Superior temporal gyrus (tissue), 1 donor: Measurements from ENCODE around the gene GTPBP10.
A peak's percentile ranks its signal among the peaks of the same experiment; 100 is the strongest.

ENCODE experiments used
- DNase-seq: peaks from one replicate; pipeline ENCODE4 v3.0.0-alpha.2; 2016; ENCODE audit errors: extremely low spot score

GTPBP10 gene

DNA sequence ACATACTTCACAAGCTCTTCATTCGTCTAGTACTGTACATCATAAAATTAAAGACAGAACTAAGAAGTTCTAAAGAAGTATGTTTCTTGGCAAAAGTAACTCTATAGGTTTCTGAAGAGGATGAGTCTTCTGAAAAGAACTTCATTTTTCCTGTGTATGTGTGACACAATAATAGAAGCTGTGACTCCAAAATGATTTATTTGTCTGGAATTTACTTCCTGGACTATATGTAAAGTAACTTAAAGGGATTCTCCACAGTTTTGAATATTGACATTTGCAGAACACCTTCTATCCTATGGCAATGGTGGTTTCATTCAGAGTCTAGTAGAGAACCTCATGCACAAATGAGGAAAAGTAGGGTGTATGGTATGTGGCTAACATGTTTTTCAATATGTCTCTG lies 36.9 kb downstream of the GTPBP10 start:
- DNase-seq, result no peak

DNA sequence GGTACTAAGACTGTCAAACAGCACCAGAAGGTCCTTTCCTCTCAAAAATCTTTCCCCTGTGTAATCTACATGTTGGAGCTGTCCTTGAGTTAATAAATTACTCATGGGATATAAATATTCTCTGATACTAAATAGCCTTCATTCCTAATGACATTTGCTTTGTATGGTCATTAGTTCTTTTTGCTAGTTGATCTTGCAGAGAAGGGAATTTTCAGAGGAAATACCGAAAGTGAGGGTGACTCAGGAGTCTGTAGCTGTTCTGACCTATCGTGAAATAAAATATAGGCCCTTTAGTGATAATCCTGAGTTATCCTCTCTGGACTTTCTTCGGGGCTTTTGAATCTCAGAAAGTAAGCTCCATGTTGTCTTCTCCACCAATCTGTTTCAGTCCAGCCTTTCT lies 37.3 kb downstream of the GTPBP10 start:
- no peak for DNase-seq

DNA sequence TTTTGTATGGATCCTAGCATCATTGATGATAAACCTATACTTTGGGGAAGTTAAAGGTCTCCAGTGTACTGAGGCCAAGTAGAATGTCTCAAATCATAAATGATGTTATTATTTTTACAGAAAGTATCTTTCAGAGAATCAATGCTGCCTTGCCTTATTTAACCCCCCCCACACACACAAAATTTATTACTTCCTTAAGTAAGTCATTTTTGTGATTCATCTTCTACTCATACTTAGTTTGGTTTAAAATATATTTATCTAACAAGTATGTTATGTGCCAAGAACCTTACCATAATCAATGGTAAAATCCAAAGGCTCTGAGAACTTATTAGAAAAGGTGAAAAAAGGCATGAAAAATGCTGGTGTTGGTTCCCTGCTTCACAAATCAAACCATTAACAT lies 37.9 kb downstream of the GTPBP10 start:
- no peak for DNase-seq

DNA sequence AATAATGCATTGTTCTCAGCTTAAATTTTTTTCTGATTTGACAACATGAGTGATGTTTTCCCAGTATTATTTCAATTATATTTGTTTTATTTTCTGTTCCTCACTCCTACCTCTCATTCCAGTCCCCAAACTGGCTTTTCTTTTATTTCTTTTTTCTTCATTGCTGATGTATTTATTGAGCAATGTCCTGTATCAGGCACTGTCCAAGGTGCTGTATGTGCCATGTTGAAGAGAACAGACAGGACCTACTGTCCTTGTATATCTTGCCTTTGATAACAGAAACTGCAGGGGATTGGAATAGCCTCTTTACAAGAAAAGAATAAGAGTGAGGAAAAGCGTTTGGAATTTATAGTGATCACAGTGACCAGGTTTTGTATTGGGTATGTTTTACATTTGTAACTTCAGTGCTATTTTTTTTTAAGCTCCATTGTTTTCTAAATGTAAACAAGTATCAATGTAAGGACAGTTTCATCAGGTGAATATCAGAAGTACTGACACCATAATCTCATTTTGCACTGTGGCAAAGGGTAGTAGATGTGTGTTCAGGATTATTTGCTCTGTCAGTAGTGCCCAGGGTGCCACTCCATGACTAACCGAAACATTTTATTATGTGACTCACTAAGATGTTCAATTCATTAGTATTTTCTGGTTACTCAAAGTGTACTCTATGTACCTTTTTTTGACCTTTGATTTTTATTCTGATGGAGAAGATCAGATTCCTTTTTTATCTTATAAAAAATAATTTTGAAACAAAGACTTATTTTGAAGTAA lies 41.1 kb downstream of the GTPBP10 start:
- DNase-seq, result no peak

DNA sequence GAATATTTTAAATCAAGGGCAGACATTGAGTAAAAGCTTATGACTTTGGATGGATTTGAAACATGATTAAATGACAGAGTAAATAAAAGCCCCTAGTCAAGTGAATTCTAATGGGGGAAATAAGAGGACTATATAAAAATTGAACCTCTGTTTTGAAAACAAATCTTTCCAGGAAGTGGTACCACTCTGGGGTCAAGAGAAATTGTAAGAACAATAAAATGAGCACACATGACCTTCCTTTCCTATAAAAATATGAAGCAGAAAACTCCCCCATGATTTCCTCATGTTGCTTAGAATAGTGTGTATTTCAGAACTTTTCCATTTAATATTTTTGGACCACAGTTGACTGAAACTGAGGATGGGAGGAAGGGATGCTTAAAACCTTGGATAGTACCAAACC lies 44.4 kb downstream of the GTPBP10 start:
- no peak for DNase-seq

DNA sequence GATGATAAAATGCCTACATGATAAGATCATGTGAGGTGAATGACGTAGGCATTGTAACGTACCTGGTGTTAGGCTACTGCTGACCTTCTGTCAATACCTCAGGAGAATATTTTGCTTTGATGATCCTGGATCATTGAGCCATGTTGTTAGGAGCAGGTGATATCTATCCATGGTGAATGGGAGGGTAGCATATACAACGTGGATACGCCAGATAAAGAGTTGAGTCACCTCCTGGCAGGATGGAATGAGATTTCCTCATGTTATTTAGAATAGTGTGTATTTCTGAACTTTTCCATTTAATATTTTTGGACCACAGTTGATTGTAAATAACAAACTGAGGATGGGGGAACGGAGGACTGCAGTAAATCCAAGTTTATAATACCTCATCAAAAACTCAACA lies 45.0 kb downstream of the GTPBP10 start:
- DNase-seq, result no peak

DNA sequence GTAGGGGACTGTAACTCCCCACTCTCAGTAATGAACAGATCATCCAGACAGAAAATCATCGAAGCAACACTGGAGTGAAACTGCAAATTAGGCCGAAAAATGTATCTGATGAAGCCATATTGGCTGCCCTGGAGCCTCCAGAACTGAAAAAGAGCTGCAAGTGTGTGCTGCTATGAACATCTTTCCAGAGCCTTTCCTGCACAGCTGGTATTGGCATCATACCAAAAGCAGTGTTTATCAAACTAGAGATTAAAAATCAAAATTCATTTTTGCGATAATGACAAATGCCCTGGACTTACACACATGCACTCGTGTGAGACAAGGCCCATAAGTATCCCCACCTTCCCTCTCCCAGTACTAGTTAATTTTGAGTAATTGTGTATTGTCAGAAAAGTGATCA lies 49.9 kb downstream of the GTPBP10 start:
- no peak for DNase-seq

DNA sequence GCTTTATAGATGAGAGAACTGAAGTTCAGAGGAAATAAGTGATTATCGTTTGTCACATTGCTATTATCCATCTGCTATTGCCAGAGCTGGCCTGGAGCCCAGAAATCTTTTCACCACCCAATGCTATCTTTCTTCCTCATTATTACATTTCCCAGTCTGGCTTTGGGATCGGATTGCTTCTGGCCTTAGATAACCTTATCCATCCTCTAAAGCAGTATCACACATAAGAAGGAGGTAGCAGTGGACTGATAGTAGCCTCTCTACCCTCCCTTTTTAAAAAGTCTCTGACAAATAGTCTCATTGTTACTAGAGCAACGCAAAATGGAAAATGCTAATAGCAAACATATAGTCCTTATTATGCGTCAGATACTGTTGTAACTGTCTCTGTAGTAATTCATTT lies 55.5 kb downstream of the GTPBP10 start:
- no peak for DNase-seq

DNA sequence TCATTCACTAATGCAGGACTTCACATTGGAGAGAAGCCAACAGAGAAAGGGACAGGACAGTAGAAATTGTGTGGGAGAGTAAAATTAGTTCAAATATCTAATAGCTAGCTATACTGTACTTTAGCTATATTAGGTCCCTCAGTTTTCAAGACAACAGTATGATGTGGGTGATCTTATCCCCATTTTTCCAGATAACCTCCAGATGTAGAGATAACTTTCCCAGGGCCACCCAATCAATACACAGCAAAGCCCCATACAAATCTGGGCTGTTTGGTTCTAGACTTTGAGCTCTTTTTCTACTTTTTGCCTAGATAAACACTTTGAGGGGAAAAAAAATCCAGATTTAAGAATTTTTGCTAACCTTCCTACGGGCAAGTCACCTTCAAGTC lies 56.3 kb downstream of the GTPBP10 start:
- no peak for DNase-seq

DNA sequence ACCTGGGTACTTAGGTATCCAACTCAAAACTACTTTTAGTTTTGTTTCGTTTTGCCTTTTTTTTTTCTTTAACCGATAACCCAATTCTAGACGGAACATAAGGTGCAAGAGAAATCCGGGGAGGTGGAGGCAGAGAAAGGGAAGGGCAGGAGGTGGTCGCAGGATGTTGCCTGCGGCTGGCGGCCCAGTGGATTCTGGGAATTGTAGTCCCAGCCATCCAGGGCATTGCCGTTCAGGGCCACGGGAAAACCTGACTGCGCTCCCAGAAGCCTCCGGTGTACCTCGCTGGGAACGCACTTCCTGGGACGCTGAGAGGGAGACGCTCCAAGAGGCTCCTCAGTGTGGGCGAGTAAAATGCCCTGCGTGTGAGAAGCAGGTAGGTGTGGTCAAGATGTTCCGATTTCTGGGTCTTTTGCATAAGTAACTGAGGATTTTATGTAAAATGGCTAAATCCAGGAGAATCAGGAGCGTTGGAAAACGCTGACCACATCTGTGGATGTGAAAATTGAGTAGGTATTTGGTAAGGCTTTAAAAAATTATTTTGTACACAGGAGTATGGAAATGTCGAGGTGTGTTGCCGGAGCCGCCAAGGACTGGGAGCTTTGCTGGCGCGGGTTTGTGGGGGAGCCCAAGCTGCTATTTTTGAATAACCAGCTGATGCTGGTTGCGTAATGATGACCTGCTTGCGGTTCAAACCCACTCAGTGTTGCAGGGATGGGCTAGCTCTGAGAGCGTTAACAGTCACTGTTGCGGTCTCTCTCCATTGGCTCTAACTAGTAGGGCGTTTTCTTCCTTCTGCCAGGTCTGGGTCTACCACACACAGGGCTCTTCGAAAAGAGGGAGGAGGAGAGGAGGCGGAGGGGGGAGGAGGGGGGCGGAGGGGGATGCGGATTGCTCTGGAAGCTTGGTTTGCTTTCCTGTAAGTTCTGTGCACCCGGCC lies 56.9 kb downstream of the GTPBP10 start, which contains the start of gene CLDN12:
Gene CLDN12 (plus strand): TSS at position 288 of the 940 bp plus-strand sequence. CDS start 9,216 bp downstream, outside the sequence.
- peak; percentile 85 for DNase-seq

DNA sequence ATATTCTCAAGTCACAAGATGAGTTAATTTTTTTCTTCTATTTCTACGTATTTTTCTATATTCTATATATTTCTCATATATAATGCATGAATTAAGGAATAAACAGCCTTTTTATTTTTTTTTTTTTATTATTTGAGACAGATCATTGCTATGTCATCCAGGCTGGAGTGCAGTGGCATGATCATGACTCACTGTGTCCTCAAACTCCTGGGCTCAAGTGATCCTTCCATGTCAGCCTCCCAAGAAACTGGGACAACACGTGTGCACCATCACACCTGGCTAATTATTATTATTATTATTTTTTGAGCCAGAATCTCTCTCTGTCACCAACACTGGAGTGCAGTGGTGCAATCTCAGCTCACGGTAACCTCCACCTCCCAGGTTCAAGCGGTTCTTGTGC lies 58.3 kb downstream of the GTPBP10 start:
- DNase-seq, result no peak

DNA sequence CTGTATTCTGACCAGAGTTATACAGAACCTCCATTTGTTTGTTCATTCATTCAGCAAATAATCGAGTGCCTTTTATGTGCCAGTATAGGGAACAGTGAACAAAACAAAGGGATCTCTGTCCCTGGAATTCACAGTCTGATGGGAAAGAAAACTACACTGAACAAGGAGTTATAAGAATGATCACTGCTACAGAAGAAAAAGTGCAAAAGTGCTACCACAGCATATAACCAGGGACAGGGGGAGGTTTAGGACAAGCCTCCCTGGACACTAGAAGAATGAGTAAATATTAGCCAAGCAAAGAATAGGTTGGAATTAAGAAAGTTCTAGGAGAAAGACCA lies 60.9 kb downstream of the GTPBP10 start:
- peak; percentile 89 for DNase-seq

DNA sequence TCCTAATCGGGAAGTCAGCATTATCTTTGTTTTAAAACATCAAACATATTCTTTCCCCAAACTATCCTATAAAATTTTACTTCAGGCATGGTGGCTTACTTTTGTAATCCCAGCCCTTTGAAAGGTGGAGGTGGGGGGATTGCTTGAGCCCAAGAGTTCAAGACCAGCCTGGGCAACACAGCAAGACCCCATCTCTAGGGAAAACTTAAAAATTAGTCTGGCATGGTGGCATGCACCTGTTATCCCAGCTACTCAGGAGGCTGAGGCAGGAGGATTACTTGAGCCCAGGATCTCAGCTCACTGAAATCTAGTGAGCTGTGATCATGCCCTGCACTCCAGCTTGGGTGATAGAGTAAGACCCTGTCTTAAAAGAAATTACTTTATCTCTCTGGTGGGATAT lies 61.6 kb downstream of the GTPBP10 start:
- no peak for DNase-seq

DNA sequence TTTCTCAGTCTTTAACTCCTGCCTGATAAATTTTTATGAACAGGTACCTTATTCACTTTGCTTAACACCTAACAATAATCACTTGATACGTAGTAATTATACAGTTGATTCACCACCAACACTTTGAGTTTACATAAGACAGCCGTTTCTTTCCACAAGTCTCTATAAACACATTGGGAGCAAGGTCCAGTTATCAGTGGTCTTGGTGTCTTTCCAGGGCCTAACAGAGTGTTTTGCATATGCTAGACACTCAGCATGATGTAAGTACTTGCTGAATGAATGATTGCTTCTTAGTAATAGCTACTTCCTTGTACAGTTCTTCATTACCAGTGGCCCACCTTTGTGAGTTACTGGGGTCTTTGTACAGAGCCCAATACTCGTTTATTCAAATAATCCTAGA lies 63.2 kb downstream of the GTPBP10 start:
- DNase-seq, result no peak

DNA sequence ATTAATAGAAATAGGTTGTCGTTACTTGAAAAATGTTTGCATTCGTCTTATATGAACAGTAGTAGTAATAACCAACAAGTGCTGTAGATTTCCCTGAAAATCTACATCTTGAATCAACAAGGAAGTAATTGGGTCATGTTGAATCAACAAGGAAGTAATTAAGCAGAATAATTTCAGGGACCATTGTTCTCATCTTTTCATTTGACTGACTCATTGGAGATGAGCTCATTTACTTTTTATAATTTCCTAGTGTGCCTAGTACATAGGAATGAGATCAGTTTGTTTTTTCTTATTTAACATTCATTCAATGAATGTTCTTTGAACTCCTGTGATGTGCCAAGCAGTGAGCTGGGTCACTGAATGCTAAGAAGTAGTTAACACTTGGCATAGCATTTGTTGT lies 65.0 kb downstream of the GTPBP10 start:
- no peak for DNase-seq

DNA sequence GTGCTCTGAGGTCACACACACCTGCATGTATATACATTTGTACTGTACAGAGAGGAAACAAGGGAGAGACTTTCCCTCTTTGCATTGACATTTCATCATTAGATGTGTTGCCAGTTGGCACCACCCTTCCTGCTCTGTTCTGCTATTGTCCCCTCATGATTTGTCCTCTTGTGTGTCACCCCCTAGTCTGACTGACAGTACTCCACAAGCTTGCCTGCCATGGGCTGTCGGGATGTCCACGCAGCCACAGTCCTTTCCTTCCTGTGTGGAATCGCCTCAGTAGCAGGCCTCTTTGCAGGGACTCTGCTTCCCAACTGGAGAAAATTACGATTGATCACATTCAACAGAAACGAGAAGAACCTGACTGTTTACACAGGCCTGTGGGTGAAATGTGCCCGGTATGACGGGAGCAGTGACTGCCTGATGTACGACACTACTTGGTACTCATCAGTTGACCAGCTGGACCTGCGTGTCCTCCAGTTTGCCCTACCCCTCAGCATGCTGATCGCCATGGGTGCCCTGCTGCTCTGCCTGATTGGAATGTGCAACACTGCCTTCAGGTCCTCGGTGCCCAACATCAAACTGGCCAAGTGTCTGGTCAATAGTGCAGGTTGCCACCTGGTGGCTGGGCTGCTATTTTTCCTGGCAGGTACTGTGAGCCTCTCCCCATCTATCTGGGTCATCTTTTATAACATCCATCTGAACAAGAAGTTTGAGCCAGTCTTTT lies 66.1 kb downstream of the GTPBP10 start:
- DNase-seq, result no peak

DNA sequence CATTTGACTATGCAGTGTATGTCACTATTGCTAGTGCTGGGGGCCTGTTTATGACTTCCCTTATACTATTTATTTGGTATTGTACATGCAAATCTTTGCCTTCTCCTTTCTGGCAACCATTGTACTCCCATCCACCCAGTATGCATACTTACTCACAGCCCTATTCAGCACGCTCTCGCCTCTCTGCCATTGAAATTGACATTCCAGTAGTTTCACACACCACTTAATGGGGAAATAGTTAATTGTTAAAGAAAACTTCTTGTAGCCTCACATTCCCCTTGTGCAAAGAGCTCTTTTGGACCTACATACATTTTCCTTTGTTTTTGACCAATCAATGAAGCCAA lies 66.6 kb downstream of the GTPBP10 start:
- DNase-seq, result no peak

DNA sequence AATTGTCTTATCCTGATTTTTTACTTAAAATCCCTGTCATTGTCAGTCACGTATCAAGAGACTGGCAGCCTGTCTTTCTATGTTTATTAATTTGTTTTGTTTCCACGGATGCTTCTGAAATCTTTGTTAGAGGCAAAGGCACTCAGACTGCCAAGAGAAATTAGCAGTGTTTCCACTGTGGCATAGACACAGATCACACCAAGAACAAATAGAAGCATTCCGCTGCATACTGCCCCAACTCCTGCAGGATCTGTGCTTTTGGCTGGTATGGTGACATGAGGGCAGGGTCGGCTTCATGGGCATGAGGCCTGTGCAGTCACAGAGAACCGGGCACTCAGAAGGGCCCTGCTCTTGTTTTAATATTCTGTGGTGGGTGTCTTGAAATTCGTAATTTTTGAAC lies 75.1 kb downstream of the GTPBP10 start:
- DNase-seq, result no peak

DNA sequence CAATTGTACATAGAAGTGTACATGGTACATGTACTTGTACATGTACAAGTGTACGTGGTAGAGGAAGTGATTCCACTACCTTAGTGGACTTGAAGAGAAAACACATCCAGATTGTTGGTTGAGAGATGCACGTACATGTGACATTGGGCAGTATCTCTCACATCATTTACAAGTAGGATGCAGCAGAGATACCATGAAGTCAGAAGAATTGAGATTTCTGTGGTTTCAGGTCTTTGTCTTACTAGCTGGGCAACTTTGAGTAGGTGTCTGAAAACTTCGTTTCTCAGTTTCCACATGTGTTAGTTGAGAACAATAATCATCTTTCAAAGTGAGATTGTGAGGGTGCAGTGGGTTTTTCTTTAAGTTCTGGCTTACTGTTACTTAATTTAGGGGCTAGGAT lies 78.2 kb downstream of the GTPBP10 start:
- no peak for DNase-seq

DNA sequence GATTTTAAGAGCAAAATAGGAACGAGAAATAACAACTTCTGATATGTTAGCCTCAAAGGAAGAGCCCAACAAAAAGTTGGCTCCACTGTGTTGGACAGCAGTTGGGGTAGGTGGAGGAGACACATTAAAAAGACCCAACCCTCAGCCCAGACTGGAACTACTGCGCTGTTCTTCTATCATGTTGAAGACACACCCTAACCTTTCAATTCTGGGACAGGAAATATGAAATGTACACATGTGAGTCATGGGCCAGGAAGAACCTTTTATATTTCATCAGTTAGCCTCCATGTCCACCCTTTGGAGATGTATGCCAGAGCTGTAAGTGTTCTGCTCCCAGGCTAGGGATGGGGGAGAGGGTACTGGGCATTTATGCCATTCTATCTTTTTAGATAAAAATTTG lies 78.9 kb downstream of the GTPBP10 start:
- DNase-seq, result peak; percentile 6

DNA sequence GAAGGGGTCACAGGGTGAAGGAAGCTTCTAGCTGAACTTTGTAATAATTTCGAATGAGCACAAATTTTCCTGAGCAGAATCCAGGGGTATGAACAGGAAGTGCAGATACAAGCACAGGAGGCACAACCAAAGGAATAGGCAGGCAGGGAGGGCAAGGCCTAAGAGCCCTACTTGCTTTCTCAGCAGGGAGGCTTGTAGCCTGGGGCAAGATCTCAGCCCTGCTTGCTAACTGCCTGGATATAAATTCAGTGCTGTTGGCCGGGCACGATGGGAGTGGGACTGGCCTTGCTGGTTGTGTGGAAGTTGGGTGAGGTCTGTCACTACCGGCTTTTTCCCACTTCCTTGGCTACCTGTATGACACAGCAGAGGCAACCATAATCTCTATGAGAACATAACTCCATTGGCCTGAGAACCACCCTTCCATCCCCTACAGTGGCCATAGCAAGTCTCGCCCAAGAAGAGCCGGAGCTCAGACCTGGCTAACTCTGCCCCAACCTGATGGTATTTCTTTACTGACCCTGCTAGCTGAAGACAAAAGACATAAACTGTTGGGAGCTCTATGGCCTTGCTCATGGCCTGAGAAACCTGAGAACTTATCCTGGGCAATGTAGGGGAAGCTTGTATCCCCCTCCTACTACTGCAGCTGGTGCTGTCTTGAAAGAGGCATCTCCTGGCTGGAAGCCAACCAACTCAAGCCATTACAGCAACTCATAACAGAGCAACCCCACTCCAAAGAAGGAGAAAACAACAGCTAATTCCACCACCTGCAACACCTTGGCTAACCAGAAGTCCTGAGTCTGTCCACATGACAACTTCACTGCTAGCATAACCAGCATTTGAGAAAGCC lies 84.3 kb downstream of the GTPBP10 start:
- DNase-seq, result no peak

DNA sequence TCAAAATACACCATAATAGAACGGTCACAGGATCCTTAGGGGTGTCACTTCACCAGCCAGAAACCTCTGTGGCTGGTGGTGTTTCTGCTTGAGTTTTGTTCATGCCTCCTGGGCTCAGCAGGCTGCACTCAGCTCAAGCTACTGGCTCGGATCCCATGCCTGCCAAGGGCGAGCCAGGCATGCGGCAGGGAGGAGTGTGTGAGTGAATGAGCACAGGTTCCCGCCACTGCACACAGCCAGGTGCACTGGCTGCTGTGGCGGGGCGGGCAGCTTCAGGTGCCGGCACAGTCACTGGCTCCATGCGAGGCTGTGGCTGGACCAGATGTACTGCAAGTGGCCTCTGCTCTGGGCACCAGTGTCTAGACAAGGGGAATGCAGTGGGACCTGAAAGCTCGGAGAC lies 86.2 kb downstream of the GTPBP10 start:
- no peak for DNase-seq
